C4-2B (cell line): Measurements from ENCODE around the gene HDAC5.

Experiments
- H3K27ac ChIP-seq: fragments of 450-650 bp; 2 replicates; pipeline ENCODE4 v1.5.1; 2017
- CTCF ChIP-seq: fragments of 450-650 bp; conservative IDR thresholded peaks from 2 replicates; pipeline ENCODE4 v1.5.1; 2017; ENCODE audit warnings: mild to moderate bottlenecking
- ZFX ChIP-seq: fragments of 450-650 bp; IDR thresholded peaks from 2 replicates; pipeline ENCODE4 v1.6.1; 2017

Gene HDAC5

DNA sequence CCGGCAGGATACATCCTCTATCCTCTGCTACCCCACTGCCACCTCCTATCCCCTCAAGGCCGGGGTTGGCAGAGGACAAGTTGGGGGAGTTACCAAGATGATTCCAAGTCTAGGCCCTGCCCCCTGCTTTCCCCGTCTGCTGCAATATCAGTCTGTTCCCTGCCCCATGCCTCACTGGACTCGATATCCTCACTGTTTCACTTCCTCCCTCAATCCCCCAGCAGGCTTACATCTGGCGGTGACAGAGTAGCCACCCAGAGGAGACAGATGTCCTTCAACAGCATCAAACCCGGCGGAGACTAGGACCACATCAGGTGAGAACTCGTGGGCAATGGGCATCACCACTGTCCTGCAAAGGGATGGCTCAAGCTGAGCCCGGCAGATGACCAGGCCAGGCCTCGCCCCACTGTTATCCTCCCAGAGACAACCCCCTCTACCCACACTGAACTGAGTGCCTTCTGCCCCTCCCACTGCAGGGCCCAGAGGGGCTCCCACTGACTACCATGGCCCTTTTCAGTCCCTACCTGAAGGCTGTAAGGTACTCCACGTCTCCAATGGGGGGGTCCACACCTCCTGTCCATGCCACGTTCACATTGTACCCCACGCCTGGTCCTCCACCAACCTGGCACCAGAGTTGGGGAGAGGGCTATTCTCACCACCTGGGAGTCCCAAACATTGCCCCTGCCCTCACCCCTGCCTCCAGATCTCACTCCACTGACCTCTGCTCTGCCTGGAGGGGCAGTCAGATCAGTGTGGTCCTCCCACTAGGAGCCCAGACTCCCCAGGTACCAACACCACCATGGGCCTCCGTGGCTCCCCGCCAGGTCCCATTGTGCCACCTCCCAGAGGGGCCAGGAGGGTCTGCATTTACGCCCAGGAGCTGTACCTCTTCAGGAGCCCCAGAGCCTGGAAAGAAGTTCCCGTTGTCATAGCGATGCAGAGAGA is 43.3 kb downstream of the HDAC5 start:
- H3K27ac ChIP-seq = no peak overlapping the region
- no peak for TF ChIP-seq CTCF
- TF ChIP-seq ZFX = no peak

GRCh38 chr17:44078412-44078811 is 45.0 kb downstream of the HDAC5 start:
- H3K27ac ChIP-seq = peak overlapping the region; percentile 92
- TF ChIP-seq ZFX (no peak), CTCF (no peak)

DNA sequence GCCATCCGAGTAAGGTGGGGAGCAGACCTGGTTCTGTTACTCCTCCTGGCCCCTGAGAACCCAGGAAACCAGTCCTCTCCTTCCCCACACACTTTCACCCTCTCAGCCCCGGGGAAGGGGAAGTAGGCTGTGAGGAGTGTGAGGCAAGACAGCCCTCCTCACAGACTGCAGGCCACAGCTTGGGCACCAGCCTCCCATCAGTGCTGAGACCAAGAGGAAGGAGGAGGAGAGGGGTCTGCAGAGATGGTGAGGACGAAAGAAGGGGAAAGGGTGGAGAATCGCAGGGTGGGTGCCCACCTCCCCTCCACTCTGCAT is 45.9 kb downstream of the HDAC5 start:
- H3K27ac ChIP-seq = peak overlapping the region; percentile 92
- TF ChIP-seq ZFX (no peak), CTCF (no peak)

- peak overlapping the region; percentile 92 for H3K27ac ChIP-seq
- TF ChIP-seq ZFX (no peak), CTCF (no peak)
Measured at GRCh38 chr17:44076716-44077594, 46.5 kb downstream of the HDAC5 start.

DNA sequence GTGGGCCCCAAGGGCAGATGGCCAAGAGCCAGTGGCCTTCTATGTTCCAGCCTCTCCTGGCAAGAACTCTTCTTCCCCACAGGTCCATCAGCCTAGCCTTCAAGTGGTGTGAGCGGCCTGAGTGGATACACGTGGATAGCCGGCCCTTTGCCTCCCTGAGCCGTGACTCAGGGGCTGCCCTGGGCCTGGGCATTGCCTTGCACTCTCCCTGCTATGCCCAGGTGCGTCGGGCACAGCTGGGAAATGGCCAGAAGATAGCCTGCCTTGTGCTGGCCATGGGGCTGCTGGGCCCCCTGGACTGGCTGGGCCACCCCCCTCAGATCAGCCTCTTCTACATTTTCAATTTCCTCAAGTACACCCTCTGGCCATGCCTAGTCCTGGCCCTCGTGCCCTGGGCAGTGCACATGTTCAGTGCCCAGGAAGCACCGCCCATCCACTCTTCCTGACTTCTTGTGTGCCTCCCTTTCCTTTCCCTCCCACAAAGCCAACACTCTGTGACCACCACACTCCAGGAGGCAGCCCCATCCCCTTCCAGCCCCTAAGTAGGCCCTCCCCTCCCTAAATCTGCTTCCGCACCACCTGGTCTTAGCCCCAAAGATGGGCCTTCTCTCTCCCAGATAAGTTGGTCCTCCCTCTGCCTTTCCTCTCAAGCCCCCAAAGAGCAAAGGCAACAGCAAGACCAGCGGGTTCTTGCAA is 47.7 kb downstream of the HDAC5 start:
- H3K27ac ChIP-seq = peak overlapping the region; percentile 92
- TF ChIP-seq CTCF (no peak), ZFX (no peak)

- peak overlapping the region; percentile 92 for H3K27ac ChIP-seq
- TF ChIP-seq ZFX = no peak
- no peak for TF ChIP-seq CTCF
Measured at GRCh38 chr17:44074911-44075285, 48.5 kb downstream of the HDAC5 start.
